ENCODE measurements around the gene KCNN2.

Gene KCNN2

DNA sequence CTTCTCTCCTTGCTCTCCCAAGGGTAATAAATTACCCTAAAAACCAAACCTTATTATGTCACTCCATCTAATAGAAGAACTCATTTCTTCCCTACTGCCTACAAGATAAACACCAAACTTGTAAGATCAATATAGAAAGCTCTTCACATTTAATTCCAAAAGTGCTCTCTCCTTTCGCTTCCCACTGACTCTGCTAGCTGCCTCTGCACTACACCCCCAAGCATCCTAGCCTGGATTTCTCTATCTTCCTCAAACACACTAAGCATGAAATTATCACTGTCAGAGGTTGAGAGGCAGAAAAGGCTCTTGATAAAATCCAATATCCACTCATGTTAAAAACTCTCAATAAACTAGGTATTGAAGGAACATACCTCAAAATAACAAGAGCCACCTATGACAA is 162.4 kb downstream of the KCNN2 start:
- no CpG with 5 or more reads among the region's 1 CpG for WGBS (ENCODE audit: extremely low coverage, insufficient coverage, insufficient read length)

GRCh38 chr5:114544561-114544960 is 182.7 kb downstream of the KCNN2 start:
- no peak overlapping the region for H2AFZ ChIP-seq (ENCODE audit: insufficient read depth, low read length, poor library complexity)
- no peaks in the 10 kb centered on the region for H3K79me2 ChIP-seq (ENCODE audit: control insufficient read depth, insufficient read depth, low read length, poor library complexity)
- no peak overlapping the region for H3K4ac ChIP-seq (ENCODE audit: low read depth, low read length)
- H2BK12ac ChIP-seq (ENCODE audit: low read length), result no peak overlapping the region
- no peak overlapping the region for H3K14ac ChIP-seq (ENCODE audit: low read length)
- no peak overlapping the region for H3K9ac ChIP-seq (ENCODE audit: low read length)
- H3K4me1 ChIP-seq (ENCODE audit: control insufficient read depth in 1 of 2, insufficient read depth in 2 of 2, low read length in 2 of 2), result peaks cover 3 to 8% of the 10 kb centered on the region in 2 experiments
- no peak overlapping the region for H4K91ac ChIP-seq (ENCODE audit: low read depth, low read length)
- no peak overlapping the region for H3K23ac ChIP-seq (ENCODE audit: low read length)
- H3K36me3 ChIP-seq (ENCODE audit: control insufficient read depth in 1 of 2, insufficient read depth in 2 of 2, low read length in 2 of 2), result no peaks in the 10 kb centered on the region
- H3K27ac ChIP-seq (ENCODE audit: low read depth, low read length), result no peak overlapping the region
- no peak overlapping the region for H2BK120ac ChIP-seq (ENCODE audit: insufficient read depth, low read length, poor library complexity)
- no peaks in the 10 kb centered on the region for H3K9me3 ChIP-seq (ENCODE audit: insufficient read depth, low read depth, low read length)
- H4K12ac ChIP-seq (ENCODE audit: low read depth, low read length), result no peak overlapping the region
- WGBS (ENCODE audit: extremely low coverage, insufficient coverage, insufficient read length), result no CpG with 5 or more reads among the region's 1 CpG
- no peak overlapping the region for H4K8ac ChIP-seq (ENCODE audit: low read depth, low read length)
- no peak overlapping the region for H2AK5ac ChIP-seq (ENCODE audit: low read length)
- no peak overlapping the region for H3K4me2 ChIP-seq (ENCODE audit: low read length)
- H2BK5ac ChIP-seq (ENCODE audit: low read depth, low read length, poor library complexity), result no peak overlapping the region
- H3K4me3 ChIP-seq (ENCODE audit: low read depth, low read length), result no peak overlapping the region
- no peaks in the 10 kb centered on the region for H3K79me1 ChIP-seq (ENCODE audit: low read length)
- H3K18ac ChIP-seq (ENCODE audit: low read length), result no peak overlapping the region
- H3K27me3 ChIP-seq (ENCODE audit: insufficient read depth, low read length), result no peaks in the 10 kb centered on the region
- peak in 1 of 2 donors; percentile 1 for DNase-seq

More for the DNA sequence above, 162.4 kb downstream of the KCNN2 start:
- no peak overlapping the region for H3K9ac ChIP-seq (ENCODE audit: low read length)
- no peak overlapping the region for H3K4ac ChIP-seq (ENCODE audit: low read depth, low read length)
- no peak overlapping the region for H3K14ac ChIP-seq (ENCODE audit: low read length)
- no peak overlapping the region for H2BK120ac ChIP-seq (ENCODE audit: insufficient read depth, low read length, poor library complexity)
- no peaks in the 10 kb centered on the region for H3K9me3 ChIP-seq (ENCODE audit: insufficient read depth, low read depth, low read length)
- H3K23ac ChIP-seq (ENCODE audit: low read length), result no peak overlapping the region
- no peak for DNase-seq
- no peak overlapping the region for H2AFZ ChIP-seq (ENCODE audit: insufficient read depth, low read length, poor library complexity)
- no peak overlapping the region for H4K12ac ChIP-seq (ENCODE audit: low read depth, low read length)
- no peak overlapping the region for H4K91ac ChIP-seq (ENCODE audit: low read depth, low read length)
- no peak overlapping the region for H3K4me2 ChIP-seq (ENCODE audit: low read length)
- H3K36me3 ChIP-seq (ENCODE audit: control insufficient read depth in 1 of 2, insufficient read depth in 2 of 2, low read length in 2 of 2), result no peaks in the 10 kb centered on the region
- no peak overlapping the region for H3K27ac ChIP-seq (ENCODE audit: low read depth, low read length)
- H2BK12ac ChIP-seq (ENCODE audit: low read length), result no peak overlapping the region
- no peak overlapping the region for H2BK5ac ChIP-seq (ENCODE audit: low read depth, low read length, poor library complexity)
- no peaks in the 10 kb centered on the region for H3K79me1 ChIP-seq (ENCODE audit: low read length)
- no peaks in the 10 kb centered on the region for H3K27me3 ChIP-seq (ENCODE audit: insufficient read depth, low read length)
- H3K4me3 ChIP-seq (ENCODE audit: low read depth, low read length), result no peak overlapping the region
- no peak overlapping the region for H2AK5ac ChIP-seq (ENCODE audit: low read length)
- peaks cover 0 to 2% of the 10 kb centered on the region in 2 experiments for H3K4me1 ChIP-seq (ENCODE audit: control insufficient read depth in 1 of 2, insufficient read depth in 2 of 2, low read length in 2 of 2)
- no peaks in the 10 kb centered on the region for H3K79me2 ChIP-seq (ENCODE audit: control insufficient read depth, insufficient read depth, low read length, poor library complexity)
- no peak overlapping the region for H3K18ac ChIP-seq (ENCODE audit: low read length)
- no peak overlapping the region for H4K8ac ChIP-seq (ENCODE audit: low read depth, low read length)
